ENCODE measurements around the gene DOCK3. TPM values are rescaled to one million over a fixed set of nuclear protein-coding genes. Genes with fewer than 3 reads are reported as not detected.

DOCK3 gene
- total RNA-seq, 2 experiments from 2014 or later: 0.93 to 1.1 TPM

DNA sequence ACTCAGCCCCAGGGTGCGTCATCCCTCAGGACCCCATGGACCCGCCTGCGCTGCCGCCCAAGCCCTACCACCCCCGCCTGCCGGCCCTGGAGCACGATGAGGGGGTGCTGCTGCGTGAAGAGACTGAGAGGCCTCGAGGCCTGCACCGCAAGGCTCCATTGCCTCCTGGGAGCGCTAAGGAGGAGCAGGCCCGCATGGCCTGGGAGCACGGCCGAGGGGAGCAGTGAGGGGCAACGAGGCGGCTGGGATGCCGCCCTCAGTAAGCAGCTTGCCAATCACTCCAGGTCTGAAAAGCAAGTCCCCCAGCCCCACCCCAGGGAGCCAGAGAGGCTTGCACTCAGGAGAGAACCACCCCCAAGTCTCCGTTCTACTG lies 706.6 kb downstream of the DOCK3 start:
- intact Hi-C loops (cut with DNase I, micrococcal nuclease): loop anchor here in 1 of 2 experiments (5.0 to 10.0 kb wide), 2 partner anchors 354 to 563 kb away; partner anchors contain the start of genes PARP3 and RRP9
- Histone ChIP-seq H3K9me3 (ENCODE audit: control insufficient read depth in 1 of 2, insufficient read depth in 1 of 2, low read length in 2 of 2) (no peaks in the 10 kb centered on the region), H3K4me3 (ENCODE audit: low read length) (no peak overlapping the region), H3K36me3 (ENCODE audit: insufficient read depth, low read length) (no peaks in the 10 kb centered on the region), H3K27ac (ENCODE audit: low read depth in 1 of 2, low read length in 2 of 2) (no peak overlapping the region), H3K27me3 (ENCODE audit: control insufficient read depth in 1 of 2, insufficient read depth in 2 of 2, low read length in 2 of 2) (no peaks in the 10 kb centered on the region), H3K4me1 (ENCODE audit: insufficient read depth, low read length) (peaks cover 27% of the 10 kb centered on the region)
- ChIA-PET POLR2A (no interaction called here), CTCF (no interaction called here)
- peak in 1 of 14 experiments; percentile 33 for DNase-seq
- Mint-ChIP-seq H3K36me3 (ENCODE audit: low read depth) (peaks cover 17% of the 10 kb centered on the region), H3K9me3 (no peaks in the 10 kb centered on the region), H3K27ac (no peak overlapping the region), H3K4me1 (ENCODE audit: low read depth) (peaks cover 37% of the 10 kb centered on the region), H3K27me3 (no peaks in the 10 kb centered on the region), H3K4me3 (no peak overlapping the region)
- no peak for ATAC-seq (ENCODE audit: poor library complexity)
- TF ChIP-seq, protein P1, sequence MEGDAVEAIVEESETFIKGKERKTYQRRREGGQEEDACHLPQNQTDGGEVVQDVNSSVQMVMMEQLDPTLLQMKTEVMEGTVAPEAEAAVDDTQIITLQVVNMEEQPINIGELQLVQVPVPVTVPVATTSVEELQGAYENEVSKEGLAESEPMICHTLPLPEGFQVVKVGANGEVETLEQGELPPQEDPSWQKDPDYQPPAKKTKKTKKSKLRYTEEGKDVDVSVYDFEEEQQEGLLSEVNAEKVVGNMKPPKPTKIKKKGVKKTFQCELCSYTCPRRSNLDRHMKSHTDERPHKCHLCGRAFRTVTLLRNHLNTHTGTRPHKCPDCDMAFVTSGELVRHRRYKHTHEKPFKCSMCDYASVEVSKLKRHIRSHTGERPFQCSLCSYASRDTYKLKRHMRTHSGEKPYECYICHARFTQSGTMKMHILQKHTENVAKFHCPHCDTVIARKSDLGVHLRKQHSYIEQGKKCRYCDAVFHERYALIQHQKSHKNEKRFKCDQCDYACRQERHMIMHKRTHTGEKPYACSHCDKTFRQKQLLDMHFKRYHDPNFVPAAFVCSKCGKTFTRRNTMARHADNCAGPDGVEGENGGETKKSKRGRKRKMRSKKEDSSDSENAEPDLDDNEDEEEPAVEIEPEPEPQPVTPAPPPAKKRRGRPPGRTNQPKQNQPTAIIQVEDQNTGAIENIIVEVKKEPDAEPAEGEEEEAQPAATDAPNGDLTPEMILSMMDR (IDR thresholded peaks at IDR 0.05): no peak

DNA sequence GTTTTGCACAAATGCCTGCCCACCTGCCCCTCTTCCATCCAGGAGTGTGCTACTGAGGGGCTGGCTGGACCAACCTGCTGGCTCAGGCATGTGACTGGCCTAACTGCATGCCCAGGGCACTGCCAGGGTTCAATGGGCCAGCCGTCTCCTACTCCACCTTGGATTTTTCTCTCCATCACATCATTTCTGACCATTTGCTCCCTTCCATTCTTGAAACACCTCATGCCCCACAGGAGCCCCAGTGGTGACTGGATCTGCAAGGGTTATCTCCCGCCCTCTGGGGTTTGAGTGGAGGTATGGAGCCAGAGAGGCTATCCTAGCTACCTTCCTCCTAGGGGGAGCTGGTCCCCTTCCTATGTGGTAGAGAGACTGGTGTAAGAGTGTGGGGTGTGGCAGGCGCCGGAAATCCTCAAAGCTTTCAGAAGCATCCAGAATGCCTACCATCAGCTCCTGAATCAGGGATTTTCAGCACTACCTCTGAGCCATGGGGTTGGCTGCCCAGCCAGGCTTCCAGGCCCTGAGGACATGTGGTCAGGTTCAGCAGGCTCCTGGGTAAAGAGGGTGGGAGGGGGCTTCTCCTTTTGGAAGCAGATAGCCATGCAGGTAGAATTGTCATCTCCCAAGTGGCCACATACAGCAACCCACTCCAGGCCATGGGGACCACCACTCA lies 707.5 kb downstream of the DOCK3 start:
- POLR2A ChIA-PET: no interaction called here
- intact Hi-C loops (cut with DNase I, micrococcal nuclease): loop anchor here in 1 of 2 experiments (5.0 to 10.0 kb wide), 2 partner anchors 355 to 563 kb away; partner anchors contain the start of genes PARP3 and RRP9
- CTCF ChIA-PET: interaction anchor here (4.9 kb wide), 1 partner anchor 766 kb away, joined by 19 read pairs; the partner anchor contains the start of gene MAPKAPK3
- Mint-ChIP-seq H3K4me3 (peak overlapping the region; percentile 90), H3K36me3 (ENCODE audit: low read depth) (peaks cover 25% of the 10 kb centered on the region), H3K9me3 (no peaks in the 10 kb centered on the region), H3K4me1 (ENCODE audit: low read depth) (peaks cover 43% of the 10 kb centered on the region), H3K27ac (no peak overlapping the region), H3K27me3 (no peaks in the 10 kb centered on the region)
- Histone ChIP-seq H3K9me3 (ENCODE audit: control insufficient read depth in 1 of 2, insufficient read depth in 1 of 2, low read length in 2 of 2) (no peaks in the 10 kb centered on the region), H3K27ac (ENCODE audit: low read depth in 1 of 2, low read length in 2 of 2) (no peak overlapping the region), H3K4me3 (ENCODE audit: low read length) (no peak overlapping the region), H3K36me3 (ENCODE audit: insufficient read depth, low read length) (peaks cover 4% of the 10 kb centered on the region), H3K27me3 (ENCODE audit: control insufficient read depth in 1 of 2, insufficient read depth in 2 of 2, low read length in 2 of 2) (no peaks in the 10 kb centered on the region), H3K4me1 (ENCODE audit: insufficient read depth, low read length) (peaks cover 35% of the 10 kb centered on the region)
- peak in 1 of 14 experiments; percentile 25 for DNase-seq
- no peak for ATAC-seq (ENCODE audit: poor library complexity)
- TF ChIP-seq, protein P1 (IDR thresholded peaks at IDR 0.05): no peak

DNA sequence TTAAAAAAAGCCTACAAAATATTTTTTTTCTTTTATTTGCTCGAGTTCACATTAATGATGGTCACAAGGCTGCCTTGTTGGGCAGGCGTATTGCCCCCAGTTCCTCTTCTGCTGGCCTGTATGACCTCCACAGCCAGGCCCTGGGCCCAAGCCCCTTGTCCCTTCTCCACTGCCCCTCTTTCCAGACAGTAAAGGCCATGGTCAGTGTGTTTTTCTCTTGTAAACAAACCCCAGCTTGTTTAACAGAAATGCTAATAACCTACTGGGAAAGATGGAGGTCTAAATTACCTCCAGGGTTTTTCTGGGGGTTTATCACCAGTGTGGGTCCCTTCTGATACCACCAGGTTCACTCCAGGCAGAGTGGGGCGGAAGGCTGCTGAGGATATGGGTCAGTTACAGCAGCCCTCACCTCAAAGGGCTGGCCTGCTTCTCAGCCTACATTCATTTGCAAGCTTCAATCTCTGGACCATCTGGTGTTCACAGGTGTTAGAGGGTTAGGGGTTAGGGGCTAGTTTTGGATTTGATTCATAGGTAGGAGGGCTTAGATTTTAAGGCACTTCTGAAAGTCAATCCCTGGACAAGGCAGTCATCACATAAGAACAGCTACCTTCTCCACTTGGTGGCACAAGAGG lies 708.3 kb downstream of the DOCK3 start:
- TF ChIP-seq, protein P1 (IDR thresholded peaks at IDR 0.05): no peak
- H3K27me3 ChIP-seq (ENCODE audit: control insufficient read depth in 1 of 2, insufficient read depth in 2 of 2, low read length in 2 of 2): no peaks in the 10 kb centered on the region
- no peak overlapping the region for H3K4me3 ChIP-seq (ENCODE audit: low read length)
- Mint-ChIP-seq H3K27me3 (no peaks in the 10 kb centered on the region), H3K4me3 (peak overlapping the region; percentile 90), H3K36me3 (ENCODE audit: low read depth) (peaks cover 32% of the 10 kb centered on the region), H3K4me1 (ENCODE audit: low read depth) (peaks cover 49% of the 10 kb centered on the region), H3K27ac (peak overlapping the region; percentile 99), H3K9me3 (no peaks in the 10 kb centered on the region)
- H3K36me3 ChIP-seq (ENCODE audit: insufficient read depth, low read length): peaks cover 11% of the 10 kb centered on the region
- ATAC-seq (ENCODE audit: poor library complexity) (no peak), DNase-seq (peak in 1 of 14 experiments; percentile 6)
- CTCF ChIA-PET: interaction anchor here (4.9 kb wide), 1 partner anchor 767 kb away, joined by 19 read pairs; the partner anchor contains the start of gene MAPKAPK3
- peaks cover 44% of the 10 kb centered on the region for H3K4me1 ChIP-seq (ENCODE audit: insufficient read depth, low read length)
- no peaks in the 10 kb centered on the region for H3K9me3 ChIP-seq (ENCODE audit: control insufficient read depth in 1 of 2, insufficient read depth in 1 of 2, low read length in 2 of 2)
- H3K27ac ChIP-seq (ENCODE audit: low read depth in 1 of 2, low read length in 2 of 2): no peak overlapping the region
- POLR2A ChIA-PET: interaction anchor here (0.8 kb wide), 1 partner anchor 767 kb away, joined by 3 read pairs; no protein-coding TSS in a partner anchor
- intact Hi-C loops (cut with DNase I, micrococcal nuclease): loop anchor here in 1 of 2 experiments (5.0 to 10.0 kb wide), 2 partner anchors 356 to 562 kb away; partner anchors contain the start of genes PARP3 and RRP9
